ENCODE results near the gene RAB23. TPM values are rescaled to one million over a fixed set of nuclear protein-coding genes. Genes with fewer than 3 reads are reported as not detected.

Gene RAB23
- total and polyA plus RNA-seq, 2 donors (not counting 1 experiment from before 2014, with no cell fraction given): 0.12 to 0.94 TPM

- H3K36me3 ChIP-seq (replicated peaks in 1 of 2; ENCODE audit: control extremely low read depth in 1 of 2, control insufficient read depth in 1 of 2, extremely low read depth in 1 of 2, insufficient read depth in 2 of 2, low read length in 1 of 2): no peaks in the 10 kb centered on the region
- H3K4me3 ChIP-seq (ENCODE audit: control extremely low read depth in 1 of 5, extremely low read depth in 1 of 5, insufficient read depth in 1 of 5, low read depth in 2 of 5, low read length in 4 of 5): no peak overlapping the region
- H3K4me1 ChIP-seq (ENCODE audit: control insufficient read depth in 2 of 2, insufficient read depth in 2 of 2, low read length in 2 of 2): no peaks in the 10 kb centered on the region
- no peak for TF ChIP-seq EZH2 (IDR thresholded peaks at IDR 0.05; ENCODE audit: borderline replicate concordance, insufficient read depth, low read depth, low read length, poor library complexity, severe bottlenecking)
- TF ChIP-seq CTCF (IDR thresholded peaks at IDR 0.05): no peak
- no peak for DNase-seq
- ATAC-seq (ENCODE audit: low read depth): no peak
- Mint-ChIP-seq H3K27ac (no peak overlapping the region), H3K4me3 (no peak overlapping the region), H3K4me1 (no peaks in the 10 kb centered on the region), H3K9me3 (ENCODE audit: insufficient read depth) (no peaks in the 10 kb centered on the region), H3K27me3 (no peaks in the 10 kb centered on the region)
- H3K9ac ChIP-seq (ENCODE audit: low read length): no peak overlapping the region
- H3K27ac ChIP-seq (ENCODE audit: low read length in 2 of 2): no peak overlapping the region
- H3K79me2 ChIP-seq (ENCODE audit: control insufficient read depth, insufficient read depth, low read length): no peaks in the 10 kb centered on the region
- ChIA-PET POLR2A (no interaction called here), CTCF (no interaction called here)
- H3K4me2 ChIP-seq (replicated peaks; ENCODE audit: low read depth, low read length, poor library complexity, severe bottlenecking): no peak overlapping the region
- WGBS (ENCODE audit: insufficient coverage): no CpG with 5 or more reads among the region's 2 CpGs
- H3K9me3 ChIP-seq (ENCODE audit: control extremely low read depth in 1 of 3, control insufficient read depth in 2 of 3, insufficient read depth in 1 of 3, low read length in 2 of 3): no peaks in the 10 kb centered on the region
- no peaks in the 10 kb centered on the region for H4K20me1 ChIP-seq (ENCODE audit: control insufficient read depth, insufficient read depth, low read length, poor library complexity, severe bottlenecking)
- H3K27me3 ChIP-seq (replicated peaks in 1 of 4; ENCODE audit: control extremely low read depth in 1 of 4, control insufficient read depth in 3 of 4, insufficient read depth in 4 of 4, low read length in 3 of 4): no peaks in the 10 kb centered on the region
- intact Hi-C loops (cut with micrococcal nuclease): no loop called here
- H2AFZ ChIP-seq (ENCODE audit: insufficient read depth, low read depth, low read length, poor library complexity, severe bottlenecking): no peak overlapping the region
Measured at GRCh38 chr6:57207141-57207540, 15.0 kb downstream of the RAB23 start.

DNA sequence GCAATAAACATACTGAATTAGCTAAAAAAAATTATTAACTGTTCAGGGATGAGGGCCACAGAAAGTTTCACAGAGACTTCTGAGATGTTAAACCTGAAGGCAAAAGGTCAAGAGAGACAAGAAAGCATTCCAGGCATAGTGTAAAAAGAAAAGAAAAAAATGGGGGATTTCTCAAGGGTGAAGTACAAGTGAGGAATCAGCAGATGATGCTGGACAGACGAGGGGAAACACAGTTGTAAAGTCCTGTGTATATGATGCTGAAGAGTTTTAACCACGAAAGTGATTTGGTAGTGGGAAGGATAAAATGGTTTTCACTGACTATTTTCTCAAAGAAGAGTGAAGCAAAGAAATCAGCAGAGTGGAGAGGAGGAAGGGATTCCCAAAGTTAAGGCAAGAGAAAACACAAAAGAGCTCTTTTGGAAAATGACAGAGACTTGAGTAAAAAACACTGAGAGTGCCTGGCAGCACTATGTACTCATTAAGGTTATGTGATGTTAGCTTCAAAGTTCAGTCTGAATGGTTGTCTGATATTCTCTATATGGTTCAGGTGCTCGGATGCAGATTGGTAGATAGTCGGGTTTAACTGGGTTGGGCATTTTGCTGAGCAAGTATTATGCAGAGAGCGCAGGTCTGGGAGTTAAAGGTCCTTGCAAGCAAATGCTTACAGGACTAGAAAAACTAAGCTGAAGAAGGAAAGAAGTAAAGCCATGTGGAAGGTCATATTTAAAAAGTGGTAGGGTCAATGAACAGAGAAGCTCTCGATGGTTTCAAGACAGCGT is 16.4 kb downstream of the RAB23 start:
- Histone ChIP-seq H3K27ac (ENCODE audit: low read length in 2 of 2) (no peak overlapping the region), H3K4me3 (ENCODE audit: control extremely low read depth in 1 of 5, extremely low read depth in 1 of 5, insufficient read depth in 1 of 5, low read depth in 2 of 5, low read length in 4 of 5) (no peak overlapping the region), H3K36me3 (replicated peaks in 1 of 2; ENCODE audit: control extremely low read depth in 1 of 2, control insufficient read depth in 1 of 2, extremely low read depth in 1 of 2, insufficient read depth in 2 of 2, low read length in 1 of 2) (no peaks in the 10 kb centered on the region), H3K27me3 (replicated peaks in 1 of 4; ENCODE audit: control extremely low read depth in 1 of 4, control insufficient read depth in 3 of 4, insufficient read depth in 4 of 4, low read length in 3 of 4) (no peaks in the 10 kb centered on the region), H3K4me2 (replicated peaks; ENCODE audit: low read depth, low read length, poor library complexity, severe bottlenecking) (no peak overlapping the region), H2AFZ (ENCODE audit: insufficient read depth, low read depth, low read length, poor library complexity, severe bottlenecking) (no peak overlapping the region), H4K20me1 (ENCODE audit: control insufficient read depth, insufficient read depth, low read length, poor library complexity, severe bottlenecking) (no peaks in the 10 kb centered on the region), H3K9ac (ENCODE audit: low read length) (no peak overlapping the region), H3K9me3 (ENCODE audit: control extremely low read depth in 1 of 3, control insufficient read depth in 2 of 3, insufficient read depth in 1 of 3, low read length in 2 of 3) (no peaks in the 10 kb centered on the region), H3K79me2 (ENCODE audit: control insufficient read depth, insufficient read depth, low read length) (no peaks in the 10 kb centered on the region), H3K4me1 (ENCODE audit: control insufficient read depth in 2 of 2, insufficient read depth in 2 of 2, low read length in 2 of 2) (no peaks in the 10 kb centered on the region)
- ChIA-PET CTCF (no interaction called here), POLR2A (no interaction called here)
- DNase-seq: no peak
- no peaks in the 10 kb centered on the region for H3K9me3 Mint-ChIP-seq (ENCODE audit: insufficient read depth)
- no peak for ATAC-seq (ENCODE audit: low read depth)
- H3K27me3 Mint-ChIP-seq: no peaks in the 10 kb centered on the region
- 88% methylated on average over 7 of the region's 7 CpGs for WGBS (ENCODE audit: insufficient coverage)
- H3K4me3 Mint-ChIP-seq: no peak overlapping the region
- TF ChIP-seq CTCF (IDR thresholded peaks at IDR 0.05) (no peak), EZH2 (IDR thresholded peaks at IDR 0.05; ENCODE audit: borderline replicate concordance, insufficient read depth, low read depth, low read length, poor library complexity, severe bottlenecking) (no peak)
- no peaks in the 10 kb centered on the region for H3K4me1 Mint-ChIP-seq
- H3K27ac Mint-ChIP-seq: no peak overlapping the region
- intact Hi-C loops (cut with micrococcal nuclease): no loop called here
